Activated naive CD4-positive, alpha-beta T cell treated with anti-CD3 and anti-CD28 coated beads, Interleukin-2, amount 10 ng/mL, durations not matched to agents 7 days and 5 days (primary cell): Measurements from ENCODE around the gene PAPOLG.

Experiments
- CTCF ChIA-PET: fragments of 350-600 bp; sonication (Branson Sonifier 250); formaldehyde crosslinking; loops from one replicate; lab custom pipeline; 2021; ENCODE audit warnings: antibody characterized with exemption; lab: Charles Lee
- DNase-seq: peaks from one replicate; pipeline ENCODE4 v3.0.0-alpha.2; 2020
- H3K27ac Mint-ChIP-seq: one replicate; pipeline ENCODE4 v1.8.0; 2021; ENCODE audit warnings: mild to moderate bottlenecking, moderate library complexity, mixed read lengths
- H3K27me3 Mint-ChIP-seq: one replicate; pipeline ENCODE4 v1.8.0; 2021; ENCODE audit warnings: mild to moderate bottlenecking, mixed read lengths
- H3K36me3 Mint-ChIP-seq: one replicate; pipeline ENCODE4 v1.8.0; 2021; ENCODE audit warnings: mixed read lengths
- H3K4me1 Mint-ChIP-seq: one replicate; pipeline ENCODE4 v1.8.0; 2021; ENCODE audit warnings: mixed read lengths
- H3K4me3 Mint-ChIP-seq: one replicate; pipeline ENCODE4 v1.8.0; 2021; ENCODE audit warnings: mild to moderate bottlenecking, moderate library complexity, mixed read lengths
- H3K9me3 Mint-ChIP-seq: one replicate; pipeline ENCODE4 v1.8.0; 2021; ENCODE audit warnings: mixed read lengths

Gene PAPOLG

GRCh38 chr2:60756097-60757087 is at the start of gene PAPOLG:
PAPOLG (plus strand) TSS chr2:60756268; CDS start chr2:60756479, 211 bp downstream.
- H3K36me3 Mint-ChIP-seq: peaks cover 21% of the 10 kb centered on the region
- peaks cover 30% of the 10 kb centered on the region for H3K4me1 Mint-ChIP-seq
- H3K27me3 Mint-ChIP-seq: no peaks in the 10 kb centered on the region
- peak within 1 kb of the TSS; percentile 98 for H3K27ac Mint-ChIP-seq
- CTCF ChIA-PET: interaction anchor here (1.2 kb wide), 1 partner anchor 242 kb away, joined by 3 read pairs; no protein-coding TSS in a partner anchor
- peak; percentile 98 for DNase-seq
- peak within 1 kb of the TSS; percentile 99 for H3K4me3 Mint-ChIP-seq
- no peaks in the 10 kb centered on the region for H3K9me3 Mint-ChIP-seq

GRCh38 chr2:60707750-60708371 is 48.2 kb upstream of the PAPOLG start:
- H3K27me3 Mint-ChIP-seq: peaks cover 13% of the 10 kb centered on the region
- DNase-seq: no peak
- no peaks in the 10 kb centered on the region for H3K4me1 Mint-ChIP-seq
- CTCF ChIA-PET: interaction anchor here (0.6 to 8.2 kb wide), 21 partner anchors 11 to 462 kb away, joined by 3 to 77 read pairs (median 3); no protein-coding TSS in a partner anchor
- H3K27ac Mint-ChIP-seq: no peak overlapping the region
- H3K36me3 Mint-ChIP-seq: no peaks in the 10 kb centered on the region
- no peak overlapping the region for H3K4me3 Mint-ChIP-seq
- no peaks in the 10 kb centered on the region for H3K9me3 Mint-ChIP-seq

- no peak overlapping the region for H3K27ac Mint-ChIP-seq
- no peak for DNase-seq
- H3K9me3 Mint-ChIP-seq: no peaks in the 10 kb centered on the region
- H3K36me3 Mint-ChIP-seq: no peaks in the 10 kb centered on the region
- H3K4me3 Mint-ChIP-seq: no peak overlapping the region
- no peaks in the 10 kb centered on the region for H3K4me1 Mint-ChIP-seq
- CTCF ChIA-PET: interaction anchor here (0.7 to 8.2 kb wide), 6 partner anchors 35 to 1015 kb away, joined by 3 to 77 read pairs (median 4); no protein-coding TSS in a partner anchor
- peaks cover 13% of the 10 kb centered on the region for H3K27me3 Mint-ChIP-seq
These were observed 47.3 kb upstream of the PAPOLG start for GRCh38 chr2:60708630-60709320.

GRCh38 chr2:60710707-60711106 is 45.4 kb upstream of the PAPOLG start:
- Mint-ChIP-seq H3K36me3 (no peaks in the 10 kb centered on the region), H3K27ac (no peak overlapping the region)

GRCh38 chr2:60715561-60715960 is 40.5 kb upstream of the PAPOLG start:
- CTCF ChIA-PET: no interaction called here
- H3K4me1 Mint-ChIP-seq: no peaks in the 10 kb centered on the region
- H3K9me3 Mint-ChIP-seq: no peaks in the 10 kb centered on the region
- H3K27me3 Mint-ChIP-seq: peaks cover 7% of the 10 kb centered on the region
- no peaks in the 10 kb centered on the region for H3K36me3 Mint-ChIP-seq
- no peak overlapping the region for H3K27ac Mint-ChIP-seq
- DNase-seq: no peak
- no peak overlapping the region for H3K4me3 Mint-ChIP-seq

More at GRCh38 chr2:60710707-60711106, 45.4 kb upstream of the PAPOLG start:
- CTCF ChIA-PET: interaction anchor here (1.0 to 8.2 kb wide), 2 partner anchors 72 to 289 kb away, joined by 4 to 77 read pairs; no protein-coding TSS in a partner anchor
- DNase-seq: no peak
- no peak overlapping the region for H3K4me3 Mint-ChIP-seq
- no peaks in the 10 kb centered on the region for H3K9me3 Mint-ChIP-seq
- H3K27me3 Mint-ChIP-seq: peaks cover 13% of the 10 kb centered on the region
- H3K4me1 Mint-ChIP-seq: no peaks in the 10 kb centered on the region

GRCh38 chr2:60717691-60718090 is 38.4 kb upstream of the PAPOLG start:
- Mint-ChIP-seq H3K4me3 (no peak overlapping the region), H3K4me1 (no peaks in the 10 kb centered on the region), H3K27me3 (no peaks in the 10 kb centered on the region), H3K27ac (no peak overlapping the region), H3K9me3 (no peaks in the 10 kb centered on the region), H3K36me3 (no peaks in the 10 kb centered on the region)
- DNase-seq: no peak
- CTCF ChIA-PET: interaction anchor here (0.5 kb wide), 1 partner anchor 109 kb away, joined by 3 read pairs; no protein-coding TSS in a partner anchor

- Mint-ChIP-seq H3K4me1 (no peaks in the 10 kb centered on the region), H3K27me3 (no peaks in the 10 kb centered on the region), H3K9me3 (no peaks in the 10 kb centered on the region), H3K4me3 (no peak overlapping the region), H3K36me3 (no peaks in the 10 kb centered on the region), H3K27ac (no peak overlapping the region)
- DNase-seq: no peak
- CTCF ChIA-PET: no interaction called here
These were observed 36.7 kb upstream of the PAPOLG start for GRCh38 chr2:60719331-60719730.

GRCh38 chr2:60725466-60725865 is 30.6 kb upstream of the PAPOLG start:
- CTCF ChIA-PET: no interaction called here
- Mint-ChIP-seq H3K27ac (no peak overlapping the region), H3K4me1 (no peaks in the 10 kb centered on the region), H3K36me3 (no peaks in the 10 kb centered on the region), H3K4me3 (no peak overlapping the region), H3K9me3 (no peaks in the 10 kb centered on the region), H3K27me3 (peaks cover 8% of the 10 kb centered on the region)
- DNase-seq: no peak

GRCh38 chr2:60728855-60729254 is 27.2 kb upstream of the PAPOLG start:
- H3K4me1 Mint-ChIP-seq: no peaks in the 10 kb centered on the region
- DNase-seq: no peak
- no peak overlapping the region for H3K27ac Mint-ChIP-seq
- H3K27me3 Mint-ChIP-seq: peaks cover 14% of the 10 kb centered on the region
- H3K9me3 Mint-ChIP-seq: no peaks in the 10 kb centered on the region
- no peak overlapping the region for H3K4me3 Mint-ChIP-seq
- H3K36me3 Mint-ChIP-seq: no peaks in the 10 kb centered on the region
- CTCF ChIA-PET: no interaction called here

- CTCF ChIA-PET: no interaction called here
- H3K36me3 Mint-ChIP-seq: peaks cover 3% of the 10 kb centered on the region
- H3K4me3 Mint-ChIP-seq: peak overlapping the region; percentile 88
- H3K9me3 Mint-ChIP-seq: peaks cover 2% of the 10 kb centered on the region
- H3K27ac Mint-ChIP-seq: no peak overlapping the region
- DNase-seq: peak; percentile 50
- peaks cover 9% of the 10 kb centered on the region for H3K4me1 Mint-ChIP-seq
- H3K27me3 Mint-ChIP-seq: peaks cover 68% of the 10 kb centered on the region
These were observed 20.4 kb upstream of the PAPOLG start for GRCh38 chr2:60735496-60736250.

GRCh38 chr2:60738679-60739078 is 17.4 kb upstream of the PAPOLG start:
- Mint-ChIP-seq H3K27me3 (peaks cover 68% of the 10 kb centered on the region), H3K9me3 (peaks cover 2% of the 10 kb centered on the region), H3K27ac (no peak overlapping the region), H3K4me3 (no peak overlapping the region), H3K36me3 (peaks cover 3% of the 10 kb centered on the region), H3K4me1 (peaks cover 15% of the 10 kb centered on the region)
- CTCF ChIA-PET: no interaction called here
- DNase-seq: no peak

- peaks cover 18% of the 10 kb centered on the region for H3K4me1 Mint-ChIP-seq
- peaks cover 64% of the 10 kb centered on the region for H3K27me3 Mint-ChIP-seq
- H3K27ac Mint-ChIP-seq: no peak overlapping the region
- H3K36me3 Mint-ChIP-seq: peaks cover 3% of the 10 kb centered on the region
- no peak overlapping the region for H3K4me3 Mint-ChIP-seq
- CTCF ChIA-PET: no interaction called here
- DNase-seq: no peak
- H3K9me3 Mint-ChIP-seq: peaks cover 2% of the 10 kb centered on the region
These were observed 16.9 kb upstream of the PAPOLG start for GRCh38 chr2:60739156-60739555.

GRCh38 chr2:60741576-60741975 is 14.5 kb upstream of the PAPOLG start:
- no peak for DNase-seq

More at GRCh38 chr2:60741576-60741975, 14.5 kb upstream of the PAPOLG start:
- no peak overlapping the region for H3K4me3 Mint-ChIP-seq
- H3K4me1 Mint-ChIP-seq: peaks cover 28% of the 10 kb centered on the region
- no peaks in the 10 kb centered on the region for H3K36me3 Mint-ChIP-seq
- CTCF ChIA-PET: no interaction called here
- peaks cover 45% of the 10 kb centered on the region for H3K27me3 Mint-ChIP-seq
- H3K9me3 Mint-ChIP-seq: peaks cover 2% of the 10 kb centered on the region
- H3K27ac Mint-ChIP-seq: no peak overlapping the region
